ENCODE results near the gene GLYATL2. TPM values are rescaled to one million over a fixed set of nuclear protein-coding genes. Genes with fewer than 3 reads are reported as not detected.

GLYATL2 gene, protein sequence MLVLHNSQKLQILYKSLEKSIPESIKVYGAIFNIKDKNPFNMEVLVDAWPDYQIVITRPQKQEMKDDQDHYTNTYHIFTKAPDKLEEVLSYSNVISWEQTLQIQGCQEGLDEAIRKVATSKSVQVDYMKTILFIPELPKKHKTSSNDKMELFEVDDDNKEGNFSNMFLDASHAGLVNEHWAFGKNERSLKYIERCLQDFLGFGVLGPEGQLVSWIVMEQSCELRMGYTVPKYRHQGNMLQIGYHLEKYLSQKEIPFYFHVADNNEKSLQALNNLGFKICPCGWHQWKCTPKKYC
- total RNA-seq (not detected), polyA plus RNA-seq (not detected)

DNA sequence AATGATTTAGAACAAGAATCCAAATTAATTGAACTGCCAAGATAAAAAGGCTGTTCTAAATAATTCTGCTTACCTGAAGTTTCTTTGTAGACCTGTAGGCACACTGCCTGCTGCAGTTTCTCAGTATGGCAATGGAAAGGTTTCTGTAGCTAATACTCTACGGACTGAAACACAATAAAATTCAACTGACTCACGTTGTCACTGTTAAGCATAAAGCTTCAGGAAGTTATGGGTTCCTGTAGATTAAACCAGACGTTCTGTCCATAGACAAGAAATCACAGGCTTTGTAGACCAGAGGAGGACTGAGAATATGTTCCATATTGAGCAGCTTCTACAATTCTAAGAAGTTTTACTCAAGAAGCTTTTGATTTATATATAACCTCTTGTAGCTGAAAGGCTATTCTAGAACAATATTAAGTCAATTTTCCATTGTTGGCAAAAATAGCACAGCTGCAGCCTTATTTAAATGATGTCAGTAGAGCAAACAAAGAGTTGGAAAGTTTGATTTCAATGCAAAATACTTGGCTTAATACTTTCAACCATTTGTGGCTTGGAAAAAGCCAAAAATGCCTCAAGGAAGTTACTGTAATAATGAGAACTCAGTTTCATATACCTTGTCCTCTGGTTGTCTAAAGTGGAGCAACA is at the start of gene GLYATL2:
GLYATL2 (minus strand) TSS at position 344 of the 645 bp plus-strand sequence. CDS start 5,092 bp downstream, outside the sequence.
- H3K4me3 ChIP-seq (ENCODE audit: low read depth in 1 of 3, low read length in 3 of 3), result no peak within 1 kb of the TSS
- H3K27me3 ChIP-seq (ENCODE audit: control insufficient read depth in 4 of 4, insufficient read depth in 4 of 4, low read length in 3 of 4), result no peaks in the 10 kb centered on the region
- no peak within 1 kb of the TSS for H3K27ac ChIP-seq (ENCODE audit: low read depth in 1 of 2, low read length in 2 of 2)
- no peak for DNase-seq (ENCODE audit: low spot score)
- no peak within 1 kb of the TSS for H3K9ac ChIP-seq (ENCODE audit: low read depth in 1 of 2, low read length in 2 of 2)
- H3K4me1 ChIP-seq (ENCODE audit: control insufficient read depth in 4 of 4, insufficient read depth in 4 of 4, low read length in 3 of 4), result no peaks in the 10 kb centered on the region
- 51% methylated on average over 3 of the region's 3 CpGs for WGBS
- TF ChIP-seq FOXA1 (IDR thresholded peaks at IDR 0.05) (no peak), FOXA2 (IDR thresholded peaks at IDR 0.05) (no peak), SP1 (IDR thresholded peaks at IDR 0.05) (no peak), HNF4A (conservative IDR thresholded peaks at IDR 0.05) (no peak)
- TF ChIP-seq, protein P1, sequence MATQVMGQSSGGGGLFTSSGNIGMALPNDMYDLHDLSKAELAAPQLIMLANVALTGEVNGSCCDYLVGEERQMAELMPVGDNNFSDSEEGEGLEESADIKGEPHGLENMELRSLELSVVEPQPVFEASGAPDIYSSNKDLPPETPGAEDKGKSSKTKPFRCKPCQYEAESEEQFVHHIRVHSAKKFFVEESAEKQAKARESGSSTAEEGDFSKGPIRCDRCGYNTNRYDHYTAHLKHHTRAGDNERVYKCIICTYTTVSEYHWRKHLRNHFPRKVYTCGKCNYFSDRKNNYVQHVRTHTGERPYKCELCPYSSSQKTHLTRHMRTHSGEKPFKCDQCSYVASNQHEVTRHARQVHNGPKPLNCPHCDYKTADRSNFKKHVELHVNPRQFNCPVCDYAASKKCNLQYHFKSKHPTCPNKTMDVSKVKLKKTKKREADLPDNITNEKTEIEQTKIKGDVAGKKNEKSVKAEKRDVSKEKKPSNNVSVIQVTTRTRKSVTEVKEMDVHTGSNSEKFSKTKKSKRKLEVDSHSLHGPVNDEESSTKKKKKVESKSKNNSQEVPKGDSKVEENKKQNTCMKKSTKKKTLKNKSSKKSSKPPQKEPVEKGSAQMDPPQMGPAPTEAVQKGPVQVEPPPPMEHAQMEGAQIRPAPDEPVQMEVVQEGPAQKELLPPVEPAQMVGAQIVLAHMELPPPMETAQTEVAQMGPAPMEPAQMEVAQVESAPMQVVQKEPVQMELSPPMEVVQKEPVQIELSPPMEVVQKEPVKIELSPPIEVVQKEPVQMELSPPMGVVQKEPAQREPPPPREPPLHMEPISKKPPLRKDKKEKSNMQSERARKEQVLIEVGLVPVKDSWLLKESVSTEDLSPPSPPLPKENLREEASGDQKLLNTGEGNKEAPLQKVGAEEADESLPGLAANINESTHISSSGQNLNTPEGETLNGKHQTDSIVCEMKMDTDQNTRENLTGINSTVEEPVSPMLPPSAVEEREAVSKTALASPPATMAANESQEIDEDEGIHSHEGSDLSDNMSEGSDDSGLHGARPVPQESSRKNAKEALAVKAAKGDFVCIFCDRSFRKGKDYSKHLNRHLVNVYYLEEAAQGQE (IDR thresholded peaks at IDR 0.05), result no peak
- TF ChIP-seq, protein P2, sequence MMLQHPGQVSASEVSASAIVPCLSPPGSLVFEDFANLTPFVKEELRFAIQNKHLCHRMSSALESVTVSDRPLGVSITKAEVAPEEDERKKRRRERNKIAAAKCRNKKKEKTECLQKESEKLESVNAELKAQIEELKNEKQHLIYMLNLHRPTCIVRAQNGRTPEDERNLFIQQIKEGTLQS (IDR thresholded peaks at IDR 0.05), result no peak
- TF ChIP-seq, protein P3, sequence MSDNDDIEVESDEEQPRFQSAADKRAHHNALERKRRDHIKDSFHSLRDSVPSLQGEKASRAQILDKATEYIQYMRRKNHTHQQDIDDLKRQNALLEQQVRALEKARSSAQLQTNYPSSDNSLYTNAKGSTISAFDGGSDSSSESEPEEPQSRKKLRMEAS (IDR thresholded peaks at IDR 0.05), result no peak
- no peaks in the 10 kb centered on the region for H3K9me3 ChIP-seq (ENCODE audit: control insufficient read depth in 4 of 4, low read length in 3 of 4)
- no peaks in the 10 kb centered on the region for H3K36me3 ChIP-seq (ENCODE audit: control insufficient read depth in 4 of 4, insufficient read depth in 3 of 4, low read depth in 1 of 4, low read length in 3 of 4)

DNA sequence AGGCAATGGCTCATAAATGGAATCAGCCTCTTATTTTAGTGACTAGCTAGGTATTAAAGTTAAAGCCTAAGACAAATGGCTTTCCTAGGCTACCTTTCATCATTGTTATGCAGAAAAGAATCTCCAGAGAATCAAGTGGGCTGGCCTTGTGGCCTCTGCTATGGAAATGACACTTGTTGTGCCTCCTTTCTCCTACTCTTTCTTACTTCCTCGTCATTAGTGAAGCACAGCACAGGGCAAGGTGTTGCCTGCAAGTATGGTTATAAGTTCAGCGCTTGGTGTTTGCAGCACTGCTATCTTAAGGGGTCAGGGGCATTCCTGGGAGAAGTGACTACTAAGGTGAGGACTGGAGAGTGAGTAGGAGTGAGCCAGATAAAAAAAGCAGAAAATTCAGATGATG is 49.4 kb upstream of the GLYATL2 start:
- DNase-seq (ENCODE audit: low spot score), result no peak
- no peak overlapping the region for H3K27ac ChIP-seq (ENCODE audit: low read depth in 1 of 2, low read length in 2 of 2)
- H3K36me3 ChIP-seq (ENCODE audit: control insufficient read depth in 4 of 4, insufficient read depth in 3 of 4, low read depth in 1 of 4, low read length in 3 of 4), result no peaks in the 10 kb centered on the region
- 84% methylated on average over 2 of the region's 2 CpGs for WGBS
- no peaks in the 10 kb centered on the region for H3K9me3 ChIP-seq (ENCODE audit: control insufficient read depth in 4 of 4, low read length in 3 of 4)
- H3K9ac ChIP-seq (ENCODE audit: low read depth in 1 of 2, low read length in 2 of 2), result no peak overlapping the region
- TF ChIP-seq FOXA1 (IDR thresholded peaks at IDR 0.05) (no peak), FOXA2 (IDR thresholded peaks at IDR 0.05) (no peak)
- TF ChIP-seq, protein P1 (IDR thresholded peaks at IDR 0.05), result no peak
- H3K4me1 ChIP-seq (ENCODE audit: control insufficient read depth in 4 of 4, insufficient read depth in 4 of 4, low read length in 3 of 4), result no peaks in the 10 kb centered on the region
- H3K4me3 ChIP-seq (ENCODE audit: low read depth in 1 of 3, low read length in 3 of 3), result no peak overlapping the region
- no peaks in the 10 kb centered on the region for H3K27me3 ChIP-seq (ENCODE audit: control insufficient read depth in 4 of 4, insufficient read depth in 4 of 4, low read length in 3 of 4)

Measured in liver (tissue), 9 donors.